Measurements from ENCODE around the gene BTN2A1. TPM values are rescaled to one million over a fixed set of nuclear protein-coding genes. Genes with fewer than 3 reads are reported as not detected.
"Not testable (repeated sequence)": the region's sequence is repeated elsewhere in the genome, so short reads cannot be mapped to it uniquely, and the experiment has no call there.

BTN2A1 gene
- polyA plus RNA-seq (ENCODE audit: low read depth in 6 of 6): 10 to 100 TPM in 5 of 6 donors, 1 to 10 TPM in 1; 8.4 to 21.4 (median 13.0) TPM

GRCh38 chr6:26457806-26458688 lies at the start of gene BTN2A1:
BTN2A1 (plus strand) TSS chr6:26457955; CDS start chr6:26458637, 682 bp downstream.
- Mint-ChIP-seq H3K27me3 (no peaks in the 10 kb centered on the region), H3K9me3 (no peaks in the 10 kb centered on the region), H3K4me1 (peaks cover 46 to 74% (median 64%) of the 10 kb centered on the region in 3 donors), H3K36me3 (peaks cover 14 to 19% of the 10 kb centered on the region in 2 donors), H3K27ac (peak within 1 kb of the TSS; percentile 91 to 98 (median 97)), H3K4me3 (peak within 1 kb of the TSS; percentile 92 to 100 (median 99))
- DNase-seq (peak; percentile 81), ATAC-seq (ENCODE audit: low read depth in 2 of 2) (peak; percentile 97 to 98)

- H3K4me3 Mint-ChIP-seq: no peak overlapping the region
- ATAC-seq (ENCODE audit: low read depth in 2 of 2) (no peak), DNase-seq (no peak)
- no peaks in the 10 kb centered on the region for H3K9me3 Mint-ChIP-seq
- peaks cover 26 to 56% of the 10 kb centered on the region in 2 donors for H3K36me3 Mint-ChIP-seq
- H3K27me3 Mint-ChIP-seq: no peaks in the 10 kb centered on the region
- H3K4me1 Mint-ChIP-seq: peaks cover 41 to 50% (median 47%) of the 10 kb centered on the region in 3 donors
- no peak overlapping the region for H3K27ac Mint-ChIP-seq
Observed at GRCh38 chr6:26408828-26409730, 48.7 kb upstream of the BTN2A1 start.

DNA sequence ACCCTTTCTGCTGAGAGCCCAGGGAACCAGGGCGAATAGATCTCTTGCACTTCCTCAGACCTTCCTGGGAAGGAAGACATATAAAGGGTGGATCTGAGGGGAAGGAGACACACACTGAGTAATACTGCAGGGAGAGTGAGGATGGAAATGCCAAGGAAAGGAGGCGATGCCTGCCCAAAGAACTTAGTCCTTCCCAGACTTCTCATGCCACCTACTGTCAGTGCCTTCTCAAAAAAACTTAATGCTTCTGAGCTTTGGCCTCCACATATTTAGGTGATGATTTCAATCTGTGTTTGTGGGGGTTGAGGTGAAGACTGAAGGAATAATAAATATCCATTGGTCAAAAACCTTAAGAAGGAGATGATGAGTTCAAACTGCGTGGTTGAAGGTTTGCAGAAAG lies 46.0 kb upstream of the BTN2A1 start:
- ATAC-seq (ENCODE audit: low read depth in 2 of 2): no peak
- H3K4me1 Mint-ChIP-seq: peaks cover 32 to 39% (median 35%) of the 10 kb centered on the region in 3 donors
- peaks cover 29 to 64% of the 10 kb centered on the region in 2 donors for H3K36me3 Mint-ChIP-seq
- no peaks in the 10 kb centered on the region for H3K27me3 Mint-ChIP-seq
- peaks cover 0 to 4% (median 0%) of the 10 kb centered on the region in 7 donors for H3K9me3 Mint-ChIP-seq
- no peak for DNase-seq
- no peak overlapping the region for H3K4me3 Mint-ChIP-seq
- peak overlapping the region in 4 of 6 donors; percentile 58 to 88 (median 70) for H3K27ac Mint-ChIP-seq

- peaks cover 31 to 59% of the 10 kb centered on the region in 2 donors for H3K36me3 Mint-ChIP-seq
- H3K27me3 Mint-ChIP-seq: no peaks in the 10 kb centered on the region
- DNase-seq (no peak), ATAC-seq (ENCODE audit: low read depth in 2 of 2) (no peak)
- H3K4me1 Mint-ChIP-seq: peaks cover 29 to 34% (median 31%) of the 10 kb centered on the region in 3 donors
- peaks cover 0 to 7% (median 3%) of the 10 kb centered on the region in 7 donors for H3K9me3 Mint-ChIP-seq
- H3K4me3 Mint-ChIP-seq: no peak overlapping the region
- peak overlapping the region; percentile 36 to 74 (median 58) for H3K27ac Mint-ChIP-seq
Observed at GRCh38 chr6:26412228-26412627, 45.5 kb upstream of the BTN2A1 start.

- H3K4me3 Mint-ChIP-seq: peak overlapping the region in 1 of 8 donors; percentile 25
- peaks cover 2 to 12% (median 10%) of the 10 kb centered on the region in 7 donors for H3K9me3 Mint-ChIP-seq
- DNase-seq: no peak
- H3K27ac Mint-ChIP-seq: peak overlapping the region in 4 of 6 donors; percentile 47 to 59 (median 53)
- H3K4me1 Mint-ChIP-seq: peaks cover 27 to 31% (median 27%) of the 10 kb centered on the region in 3 donors
- no peaks in the 10 kb centered on the region for H3K27me3 Mint-ChIP-seq
- ATAC-seq (ENCODE audit: low read depth in 2 of 2): no peak
- H3K36me3 Mint-ChIP-seq: peaks cover 31 to 55% of the 10 kb centered on the region in 2 donors
Observed at GRCh38 chr6:26412954-26413353, 44.8 kb upstream of the BTN2A1 start.

GRCh38 chr6:26414281-26414680 lies 43.5 kb upstream of the BTN2A1 start:
- H3K9me3 Mint-ChIP-seq: peaks cover 6 to 23% (median 18%) of the 10 kb centered on the region in 7 donors
- H3K27ac Mint-ChIP-seq: peak overlapping the region in 2 of 6 donors; percentile 5 to 12
- H3K36me3 Mint-ChIP-seq: peaks cover 27 to 55% of the 10 kb centered on the region in 2 donors
- ATAC-seq (ENCODE audit: low read depth in 2 of 2) (peak; percentile 81 to 92), DNase-seq (no peak)
- H3K4me3 Mint-ChIP-seq: no peak overlapping the region
- peaks cover 25 to 31% (median 27%) of the 10 kb centered on the region in 3 donors for H3K4me1 Mint-ChIP-seq
- H3K27me3 Mint-ChIP-seq: no peaks in the 10 kb centered on the region

DNA sequence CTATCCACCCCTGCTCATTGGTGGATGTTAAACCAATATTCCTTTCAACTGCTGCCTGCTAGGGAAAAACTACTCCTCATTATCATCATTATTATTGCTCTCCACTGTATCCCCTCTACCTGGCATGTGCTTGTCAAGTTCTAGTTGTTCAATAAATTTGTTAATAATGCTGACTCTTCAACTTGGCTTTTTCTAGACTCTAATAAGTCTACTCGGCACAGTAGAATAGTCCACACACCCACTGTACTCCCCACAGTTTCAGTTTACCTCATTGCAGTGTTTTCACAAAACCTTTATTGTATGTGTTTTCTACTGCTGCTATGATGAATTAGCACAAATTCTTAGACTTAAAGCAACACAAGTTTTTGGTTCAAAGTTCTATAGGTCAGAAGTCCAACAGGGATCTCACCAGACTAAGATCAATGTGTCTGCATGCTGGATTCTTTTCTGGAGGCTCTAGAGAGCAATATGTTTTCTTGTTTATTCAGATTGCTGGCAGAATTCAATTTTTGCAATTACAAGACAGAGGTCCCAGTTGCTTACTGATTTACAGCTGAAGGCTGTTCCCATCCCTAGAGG lies 42.6 kb upstream of the BTN2A1 start:
- Mint-ChIP-seq H3K27me3 (no peaks in the 10 kb centered on the region), H3K36me3 (peaks cover 27 to 49% of the 10 kb centered on the region in 2 donors), H3K4me1 (peaks cover 25 to 31% (median 27%) of the 10 kb centered on the region in 3 donors), H3K27ac (peak overlapping the region in 1 of 6 donors; percentile 29), H3K4me3 (peak overlapping the region in 3 of 8 donors; percentile 6 to 15 (median 13)), H3K9me3 (peaks cover 6 to 23% (median 18%) of the 10 kb centered on the region in 7 donors)
- ATAC-seq (ENCODE audit: low read depth in 2 of 2) (no peak), DNase-seq (no peak)

DNA sequence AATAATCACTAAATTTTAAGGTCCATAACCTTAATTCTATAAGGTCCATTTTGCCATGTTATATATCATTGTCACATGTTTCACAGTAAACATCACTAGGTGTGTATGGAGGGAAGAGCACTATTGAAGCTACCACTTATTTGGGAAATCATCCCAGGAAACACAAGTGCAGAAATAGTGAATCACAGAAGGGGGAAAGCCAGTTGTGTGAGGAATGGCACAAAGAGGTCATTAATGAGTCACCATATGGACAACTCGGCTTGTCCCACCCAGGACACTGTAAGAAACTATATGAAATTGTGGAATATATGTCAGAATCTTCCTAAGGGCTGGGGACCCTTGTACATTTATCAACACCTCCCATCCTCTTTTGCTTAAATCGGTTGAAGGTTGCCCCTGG lies 42.0 kb upstream of the BTN2A1 start:
- Mint-ChIP-seq H3K27me3 (no peaks in the 10 kb centered on the region), H3K27ac (no peak overlapping the region), H3K9me3 (peaks cover 6 to 23% (median 18%) of the 10 kb centered on the region in 7 donors), H3K4me3 (no peak overlapping the region), H3K36me3 (peaks cover 24 to 42% of the 10 kb centered on the region in 2 donors), H3K4me1 (peaks cover 25 to 31% (median 27%) of the 10 kb centered on the region in 3 donors)
- DNase-seq (no peak), ATAC-seq (ENCODE audit: low read depth in 2 of 2) (no peak)

DNA sequence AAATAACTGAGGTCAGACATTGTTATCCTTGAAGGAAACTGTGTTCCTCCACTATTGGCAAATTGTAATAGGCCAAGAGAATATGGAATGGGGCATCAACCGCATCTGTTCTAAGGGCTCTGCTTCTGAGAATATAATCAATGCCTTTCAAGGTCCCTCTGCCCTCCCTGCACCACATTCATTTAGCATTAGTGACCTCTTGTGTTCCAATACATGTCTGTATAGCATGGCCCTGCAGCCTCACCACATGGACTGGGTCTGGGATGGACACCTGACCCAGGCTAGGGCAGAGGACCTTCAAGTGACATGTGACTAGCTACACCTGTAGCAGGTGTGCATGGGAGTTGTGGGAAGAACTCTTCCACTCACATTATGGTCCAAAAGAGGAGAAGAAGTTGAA lies 41.5 kb upstream of the BTN2A1 start:
- no peak for ATAC-seq (ENCODE audit: low read depth in 2 of 2)
- peaks cover 23 to 38% of the 10 kb centered on the region in 2 donors for H3K36me3 Mint-ChIP-seq
- no peaks in the 10 kb centered on the region for H3K27me3 Mint-ChIP-seq
- no peak for DNase-seq
- H3K9me3 Mint-ChIP-seq: peaks cover 6 to 23% (median 18%) of the 10 kb centered on the region in 7 donors
- no peak overlapping the region for H3K27ac Mint-ChIP-seq
- peaks cover 25 to 31% (median 27%) of the 10 kb centered on the region in 3 donors for H3K4me1 Mint-ChIP-seq
- no peak overlapping the region for H3K4me3 Mint-ChIP-seq

- not testable (repeated sequence) for H3K27ac Mint-ChIP-seq; DNase-seq; H3K27me3 Mint-ChIP-seq; H3K4me3 Mint-ChIP-seq; ATAC-seq (ENCODE audit: low read depth in 2 of 2)
- Mint-ChIP-seq H3K4me1 (peaks cover 22 to 28% (median 23%) of the 10 kb centered on the region in 3 donors), H3K9me3 (peaks cover 6 to 23% (median 18%) of the 10 kb centered on the region in 7 donors), H3K36me3 (peaks cover 21 to 23% of the 10 kb centered on the region in 2 donors)
Observed at GRCh38 chr6:26418077-26418476, 39.7 kb upstream of the BTN2A1 start.

DNA sequence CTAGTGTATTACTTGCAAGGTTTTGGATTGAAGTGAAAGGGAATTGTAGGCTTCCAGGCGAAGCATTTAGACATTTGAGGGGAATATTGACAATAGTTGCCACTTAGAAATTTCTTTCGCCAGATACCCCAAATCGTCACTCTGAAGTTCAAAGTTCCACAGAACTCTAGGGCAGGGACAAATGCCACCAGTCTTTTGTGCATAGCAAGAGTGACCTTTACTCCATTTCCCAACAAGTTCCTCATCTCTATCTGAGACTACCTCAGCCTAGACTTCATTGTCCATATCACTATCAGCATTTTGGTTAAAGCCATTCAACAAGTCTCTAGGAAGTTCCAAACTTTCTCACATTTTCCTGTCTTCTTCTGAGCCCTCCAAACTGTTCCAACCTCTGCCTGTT lies 39.0 kb upstream of the BTN2A1 start:
- Mint-ChIP-seq H3K4me1 (peaks cover 15 to 20% (median 18%) of the 10 kb centered on the region in 3 donors), H3K36me3 (peaks cover 17 to 21% of the 10 kb centered on the region in 2 donors), H3K9me3 (peaks cover 6 to 23% (median 18%) of the 10 kb centered on the region in 7 donors)
- H3K27me3 Mint-ChIP-seq; DNase-seq; H3K4me3 Mint-ChIP-seq; ATAC-seq (ENCODE audit: low read depth in 2 of 2); H3K27ac Mint-ChIP-seq: not testable (repeated sequence)

DNA sequence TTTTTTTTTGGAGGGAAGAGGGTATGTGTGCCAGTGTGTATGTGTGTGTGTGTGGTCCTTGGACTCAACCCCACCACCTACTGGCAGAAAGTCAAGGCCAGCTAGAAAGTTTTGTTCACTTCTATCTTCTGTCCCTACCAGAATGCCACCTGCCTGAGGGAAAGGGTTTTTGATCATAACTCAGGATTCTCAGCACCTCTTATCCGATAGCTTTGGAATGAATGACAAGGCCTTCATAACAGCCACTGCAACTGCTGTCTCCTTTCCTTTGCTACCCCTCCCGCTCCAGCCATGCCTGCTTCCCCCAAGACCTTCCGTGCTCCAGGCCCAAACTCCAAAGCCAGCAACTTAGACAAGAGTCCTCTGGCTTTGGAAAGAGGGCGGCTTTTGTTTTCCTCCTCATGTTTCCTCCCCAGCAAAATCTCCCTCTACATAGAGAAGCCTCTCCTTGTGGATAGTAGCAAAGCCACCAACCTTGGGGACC lies 37.0 kb upstream of the BTN2A1 start:
- no peak overlapping the region for H3K27ac Mint-ChIP-seq
- H3K36me3 Mint-ChIP-seq: peaks cover 10 to 13% of the 10 kb centered on the region in 2 donors
- H3K27me3 Mint-ChIP-seq: no peaks in the 10 kb centered on the region

More for the DNA sequence above, 37.0 kb upstream of the BTN2A1 start:
- Mint-ChIP-seq H3K4me3 (no peak overlapping the region), H3K4me1 (peaks cover 0 to 10% (median 4%) of the 10 kb centered on the region in 3 donors), H3K9me3 (peaks cover 4 to 23% (median 18%) of the 10 kb centered on the region in 7 donors)
- DNase-seq: peak; percentile 41
- peak; percentile 60 to 62 for ATAC-seq (ENCODE audit: low read depth in 2 of 2)
